ENCODE results near the gene RBP2.
"Not testable (repeated sequence)": the region's sequence is repeated elsewhere in the genome, so short reads cannot be mapped to it uniquely, and the experiment has no call there.

The RBP2 gene

DNA sequence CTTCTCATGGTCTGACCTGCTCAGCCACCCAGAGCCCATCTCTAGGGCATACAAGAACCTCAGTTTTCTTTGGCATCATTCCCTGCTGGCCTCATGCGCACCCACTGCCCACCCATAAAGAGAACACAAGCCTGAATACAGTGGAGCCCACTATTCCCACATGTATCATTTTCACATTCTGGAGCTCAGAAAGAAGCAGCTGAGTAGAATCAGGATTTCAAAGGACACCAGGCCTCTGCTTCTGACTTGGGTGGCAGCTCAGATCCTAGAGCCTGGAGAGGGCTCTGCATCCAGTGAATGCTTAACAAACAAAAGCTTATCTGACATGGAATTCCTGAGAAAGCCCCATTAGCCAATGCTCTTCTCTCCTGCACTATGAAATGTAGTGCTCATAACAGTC, 34.7 kb downstream of the RBP2 start:
- no peak for DNase-seq (ENCODE audit: low spot score)

DNA sequence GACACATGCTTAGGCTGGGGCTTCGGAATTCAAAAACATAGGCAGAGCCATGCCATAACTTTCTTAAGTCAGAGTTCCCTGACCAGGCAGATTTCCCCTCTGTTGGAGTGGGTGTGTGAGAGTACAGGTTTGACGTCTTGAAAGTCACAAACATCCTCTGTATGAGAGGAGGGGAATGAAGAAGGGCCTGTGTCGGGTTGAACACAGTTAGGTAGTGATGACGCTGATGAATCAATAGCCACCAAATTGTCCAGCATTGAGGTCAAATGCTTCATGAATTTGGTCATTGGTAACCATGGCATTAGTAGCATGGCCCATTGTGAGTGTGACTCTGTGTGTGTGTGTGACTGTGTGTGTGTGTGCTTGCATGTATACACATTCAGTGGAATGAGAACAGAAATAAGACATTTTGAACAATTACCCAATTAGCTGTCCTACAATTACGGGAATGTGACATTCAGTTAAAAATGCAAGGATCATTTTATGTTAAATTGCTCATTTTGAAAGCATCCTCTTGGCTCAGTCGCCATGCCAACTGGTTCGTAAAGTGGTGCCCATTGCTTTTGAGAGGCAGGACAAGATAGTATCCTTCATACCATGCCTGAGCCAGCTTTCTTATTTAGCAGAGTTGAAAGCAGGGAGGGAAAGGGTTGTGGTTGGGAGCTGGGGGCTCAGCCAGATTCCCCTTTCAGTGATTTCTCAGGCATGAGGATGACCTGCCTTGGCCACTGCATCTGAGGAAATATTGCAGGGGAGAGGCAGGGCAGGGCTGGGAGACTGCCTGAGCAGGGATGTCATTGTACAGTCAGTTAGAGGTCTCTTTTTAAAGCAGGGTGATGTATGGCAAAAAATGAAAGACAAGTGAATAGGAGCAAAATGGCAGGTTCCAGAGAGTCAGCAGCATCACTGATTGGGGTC, 35.4 kb downstream of the RBP2 start:
- no peak for DNase-seq (ENCODE audit: low spot score)

DNA sequence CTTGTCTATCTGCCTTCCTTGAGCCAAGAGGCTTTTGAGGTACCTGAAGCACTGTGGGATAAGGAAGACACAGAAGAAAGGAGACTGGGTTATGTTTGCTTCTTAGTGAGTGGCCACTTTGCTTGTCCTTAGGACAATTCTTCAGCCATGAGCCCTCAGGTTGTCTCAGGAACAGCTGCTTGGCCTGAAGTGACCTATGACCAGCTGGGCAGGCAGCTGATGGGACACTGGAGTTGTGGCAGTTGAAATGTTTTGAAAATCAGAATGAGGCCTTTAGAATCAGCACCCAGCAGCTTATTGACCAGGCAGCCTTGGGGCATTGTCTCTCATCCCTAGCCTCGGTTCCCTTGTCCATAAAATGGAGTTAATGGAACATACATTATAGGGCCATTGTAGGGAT, 37.0 kb downstream of the RBP2 start:
- DNase-seq (ENCODE audit: low spot score): no peak

DNA sequence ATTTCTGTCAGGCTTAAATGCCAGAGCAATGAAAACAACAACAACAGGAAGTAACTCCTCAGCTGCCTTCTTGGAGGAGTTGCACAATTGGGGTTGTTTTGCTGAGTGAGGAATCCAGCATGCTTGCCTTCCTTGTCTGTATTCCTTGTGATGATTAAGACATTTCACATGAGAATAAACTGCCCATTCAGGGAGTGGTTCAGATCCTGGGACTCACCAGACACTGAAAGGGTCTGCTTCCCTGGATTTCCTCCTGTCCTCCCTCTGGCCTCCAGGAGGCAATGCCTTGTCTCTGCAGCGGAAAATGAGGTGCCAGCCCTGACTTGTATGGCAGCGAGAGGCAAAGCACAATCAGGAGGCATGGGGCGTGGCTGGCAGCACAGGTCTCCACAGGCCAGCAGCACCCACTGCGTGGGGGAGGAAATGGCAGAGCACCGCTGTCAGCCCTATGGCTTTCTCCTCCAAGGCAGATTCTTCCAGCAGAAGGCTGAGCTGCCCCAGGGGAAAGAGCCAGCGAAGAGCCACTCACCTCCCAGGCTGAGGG, 41.5 kb downstream of the RBP2 start:
- DNase-seq (ENCODE audit: low spot score): no peak

DNA sequence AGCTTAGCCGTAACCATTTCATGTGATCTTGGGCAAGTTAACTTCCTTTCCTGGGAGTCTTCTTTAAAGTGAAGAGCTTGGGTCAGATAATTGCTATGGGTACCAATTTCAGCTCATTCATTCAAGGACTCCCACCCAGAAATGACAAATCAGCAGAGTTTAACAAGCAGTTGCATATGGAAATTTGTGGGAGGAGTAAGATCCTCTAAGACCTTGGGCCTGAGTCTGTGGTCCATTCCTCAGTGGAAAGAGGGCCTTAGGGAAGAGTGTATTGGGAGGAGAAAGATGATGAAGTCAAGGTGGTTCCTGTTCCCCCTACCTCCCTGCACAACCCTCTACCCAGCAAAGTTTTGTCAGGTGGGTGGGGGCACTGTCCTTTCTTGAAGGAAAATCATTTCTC, 42.1 kb downstream of the RBP2 start:
- DNase-seq (ENCODE audit: low spot score): no peak

DNA sequence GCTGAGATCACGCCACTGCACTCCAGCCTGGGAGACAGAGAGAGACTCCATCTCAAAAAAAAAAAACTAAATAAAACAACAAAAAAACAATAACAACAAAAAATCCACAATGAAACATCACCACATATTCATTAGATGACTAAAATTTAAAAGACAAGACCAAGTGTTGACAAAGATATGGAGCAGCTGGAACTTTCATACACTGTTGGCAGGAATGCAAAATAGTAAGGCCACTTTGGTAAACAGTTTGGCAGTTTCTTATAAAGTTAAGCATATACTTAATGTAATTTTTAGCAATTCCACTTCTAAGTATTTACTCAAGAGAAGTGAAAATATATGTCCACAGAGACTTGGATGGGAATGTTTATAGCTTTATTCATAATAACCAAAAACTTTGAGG, 43.2 kb downstream of the RBP2 start:
- no peak for DNase-seq (ENCODE audit: low spot score)

DNA sequence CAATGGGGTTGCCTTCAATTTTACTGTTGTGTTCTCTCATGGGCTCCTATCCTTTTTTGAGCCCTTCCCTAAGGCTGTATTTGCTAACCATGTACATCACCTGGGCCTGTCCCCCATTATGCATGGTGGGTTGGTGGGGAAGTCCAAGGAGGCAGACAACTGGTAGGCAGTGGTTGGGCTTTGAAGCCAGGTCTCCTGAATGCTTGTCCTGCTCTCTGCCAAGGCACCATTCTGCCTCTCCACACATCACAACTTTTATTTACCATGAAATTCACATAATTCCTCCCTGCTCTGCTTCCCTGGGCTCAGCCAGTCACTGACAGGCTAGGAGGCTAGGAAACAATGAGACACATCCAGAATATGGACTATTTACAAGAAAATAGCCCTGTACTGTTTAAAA, 45.8 kb downstream of the RBP2 start:
- DNase-seq (ENCODE audit: low spot score): no peak

DNA sequence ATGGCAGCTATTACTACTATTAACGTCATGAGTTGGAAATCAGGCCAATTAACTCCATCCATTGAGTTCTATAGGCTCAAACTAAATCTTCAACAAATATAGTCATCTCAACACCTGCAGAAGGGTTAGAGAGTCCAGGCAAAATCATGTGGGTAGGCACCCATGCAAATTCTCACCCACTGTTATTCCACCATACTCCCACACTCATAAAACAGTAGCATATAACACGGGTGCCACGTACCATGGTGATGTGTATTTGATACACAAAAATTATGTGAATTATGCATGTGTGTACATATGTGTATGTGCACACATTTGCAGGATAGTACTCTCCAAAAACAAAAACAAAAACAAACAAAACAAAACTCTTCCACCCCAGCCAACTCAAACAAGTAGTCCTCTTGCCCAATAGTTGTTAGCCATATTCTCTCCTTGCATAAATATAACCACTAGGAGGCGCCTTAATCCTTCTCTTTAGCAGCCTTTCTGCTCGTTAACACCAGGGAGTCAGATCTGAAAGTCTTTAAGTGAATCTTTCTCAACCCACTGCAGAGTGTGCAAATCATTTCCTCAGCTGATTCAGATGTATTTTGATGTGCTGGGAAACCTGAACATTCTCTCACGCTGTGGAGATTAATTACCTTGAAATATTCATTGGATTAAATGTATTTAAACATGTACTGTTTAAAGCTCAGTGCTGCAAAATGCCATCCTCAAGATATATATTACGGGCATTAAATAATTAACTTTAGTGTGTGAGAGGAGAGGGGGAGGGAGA, 48.8 kb downstream of the RBP2 start:
- peak; percentile 76 for DNase-seq (ENCODE audit: low spot score)

DNA sequence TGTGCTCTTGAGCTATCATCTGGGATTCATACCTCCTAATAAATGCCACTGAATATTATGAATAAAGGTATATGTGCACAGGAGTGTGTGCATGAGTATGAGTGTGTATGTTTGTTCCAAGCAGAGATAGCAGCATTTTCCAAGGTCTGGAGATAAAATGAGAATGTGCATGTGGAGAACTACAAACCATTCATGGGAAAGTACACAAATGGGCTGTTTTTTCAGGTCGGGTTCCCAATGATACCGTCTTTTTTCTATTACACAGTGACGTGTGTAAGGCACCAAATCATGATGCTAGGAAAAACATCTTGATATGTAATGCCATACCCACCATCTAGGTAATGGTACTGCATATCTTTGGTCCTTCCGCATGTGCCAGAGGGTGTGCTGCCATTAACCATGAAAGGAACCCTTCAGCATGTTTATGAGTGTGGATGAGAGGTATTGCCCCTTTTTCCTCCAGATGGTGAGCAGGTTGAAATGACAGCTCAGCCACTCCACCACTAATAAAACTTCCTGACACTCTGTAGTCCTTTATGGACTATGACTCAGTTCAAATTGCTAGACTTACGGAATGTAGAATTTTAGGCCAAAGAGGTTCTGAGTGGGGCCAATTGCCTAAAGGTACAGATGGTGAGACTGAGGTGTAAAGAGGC, 50.4 kb downstream of the RBP2 start:
- DNase-seq (ENCODE audit: low spot score): no peak

DNA sequence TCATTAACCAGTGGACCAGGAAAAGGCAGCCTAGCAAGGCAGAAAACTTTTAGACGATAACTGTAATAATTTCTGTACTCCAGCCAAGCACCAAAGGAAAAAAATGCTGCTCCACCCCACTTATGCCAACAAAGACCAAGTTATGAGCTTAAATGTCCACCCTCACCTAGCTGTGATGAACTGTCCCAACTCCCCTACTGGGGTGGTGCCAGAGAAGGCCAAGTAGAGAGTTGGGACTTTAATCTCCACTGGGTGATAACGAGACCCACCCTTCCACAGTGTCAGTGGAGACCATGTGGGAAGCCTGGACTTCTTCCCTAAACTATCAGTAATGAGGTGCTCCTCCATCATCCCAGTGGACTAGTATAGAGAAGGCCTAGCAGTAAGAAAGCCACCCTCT, 53.1 kb downstream of the RBP2 start:
- no peak for DNase-seq (ENCODE audit: low spot score)

DNA sequence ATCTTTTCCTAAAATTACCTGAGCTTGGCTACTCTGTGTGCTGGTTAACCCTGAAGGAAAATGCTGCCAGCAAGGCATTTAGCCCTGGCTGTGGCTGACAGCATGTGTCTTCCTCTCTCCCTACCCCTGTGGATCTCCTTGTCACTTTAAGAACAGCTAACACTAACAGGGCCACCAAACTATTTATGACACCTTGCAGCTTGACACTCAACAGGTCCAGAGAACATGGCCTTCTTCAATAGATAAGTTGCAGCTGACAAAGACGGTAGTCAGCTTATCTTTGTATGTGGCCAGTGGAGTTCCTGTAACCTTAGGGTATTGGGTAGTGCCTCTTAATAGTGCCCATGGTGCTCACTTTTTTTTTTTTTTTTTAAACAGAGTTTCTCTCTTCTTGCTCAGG, 54.9 kb downstream of the RBP2 start:
- DNase-seq (ENCODE audit: low spot score): no peak

DNA sequence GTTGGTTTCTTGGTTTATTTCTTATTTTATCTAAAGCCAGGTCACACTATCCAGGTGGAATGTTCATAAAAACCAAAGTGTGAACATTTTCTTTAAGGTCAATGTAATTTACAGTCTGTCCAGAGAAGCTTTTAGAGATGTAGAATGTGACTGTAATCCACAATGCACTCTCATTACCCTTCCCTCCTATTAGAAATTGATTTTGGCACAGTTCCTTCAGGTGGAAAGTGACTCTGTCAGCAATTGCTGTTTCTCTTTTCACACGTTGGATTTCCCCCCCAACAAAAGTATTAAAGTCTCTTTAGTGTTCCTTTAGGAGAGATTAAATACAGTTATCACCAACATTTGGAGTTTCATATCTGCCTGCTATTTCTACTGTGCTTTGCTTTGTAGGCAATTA, 55.3 kb downstream of the RBP2 start:
- no peak for DNase-seq (ENCODE audit: low spot score)

DNA sequence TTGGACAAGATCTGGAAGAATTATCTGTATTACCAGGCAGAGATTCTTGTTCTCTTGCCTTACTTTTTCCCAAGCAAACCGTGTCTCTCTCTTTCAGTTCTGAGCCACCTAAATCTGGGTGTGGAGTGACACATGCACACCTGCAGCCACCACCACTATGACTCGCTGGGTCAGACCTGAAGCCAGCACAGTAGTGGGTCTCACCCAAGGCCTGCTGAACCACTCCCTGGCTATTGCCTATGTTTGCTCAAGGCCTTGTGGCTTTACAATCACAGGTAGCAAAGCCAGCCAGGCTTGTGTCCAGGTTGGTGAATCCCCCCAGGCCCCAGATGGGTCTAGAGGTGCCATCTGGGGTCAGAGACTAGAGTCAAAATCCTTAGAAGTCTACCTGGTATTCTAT, 58.2 kb downstream of the RBP2 start:
- no peak for DNase-seq (ENCODE audit: low spot score)

DNA sequence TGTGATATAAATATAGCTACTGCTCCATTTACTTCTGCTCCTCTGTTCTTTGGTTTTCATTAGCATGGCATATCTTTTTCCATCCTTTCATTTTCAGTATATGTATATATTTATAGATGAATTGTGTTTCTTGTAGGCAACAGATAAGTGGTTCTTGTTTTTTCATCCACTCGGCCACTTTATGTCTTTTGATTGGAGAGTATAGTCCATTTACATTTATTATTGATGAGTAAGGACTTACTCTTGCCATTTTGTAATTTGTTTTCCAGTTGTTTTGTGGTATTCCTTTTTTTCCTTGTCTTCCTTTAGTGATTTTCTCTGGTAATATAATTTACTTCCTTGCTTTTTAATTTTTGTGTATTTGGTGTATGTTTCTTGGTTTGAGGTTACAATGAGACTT, 60.0 kb downstream of the RBP2 start:
- no peak for DNase-seq (ENCODE audit: low spot score)

DNA sequence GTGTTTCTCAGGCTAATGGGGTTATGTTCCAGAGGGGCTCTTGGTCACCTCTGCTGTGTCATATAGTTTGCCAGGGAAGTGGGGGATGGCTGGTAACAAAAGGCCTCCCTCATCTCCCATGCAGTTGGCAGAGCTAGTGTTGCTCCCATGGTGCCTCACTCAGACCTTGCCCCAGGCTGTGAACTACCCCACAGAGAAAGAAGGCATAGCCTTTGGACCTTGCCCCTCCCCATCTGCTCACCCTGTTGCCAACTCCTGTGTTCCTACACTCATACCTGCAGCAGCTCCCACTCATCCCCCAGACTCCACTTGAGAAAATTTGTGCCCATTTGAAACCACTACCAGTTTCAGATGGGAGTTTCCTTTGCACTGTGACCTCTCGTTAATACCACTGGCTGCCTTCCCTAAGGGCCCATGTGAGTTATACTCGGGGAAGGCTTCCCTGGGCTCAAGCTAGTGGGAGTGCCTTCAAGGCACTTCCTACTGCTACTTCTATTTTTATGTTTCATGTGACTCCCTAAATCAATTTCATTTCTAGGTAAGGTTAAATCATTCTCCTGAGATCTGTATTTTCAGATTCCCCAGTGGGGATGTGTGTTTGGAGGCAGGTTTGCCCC, 61.6 kb downstream of the RBP2 start:
- DNase-seq (ENCODE audit: low spot score): no peak

DNA sequence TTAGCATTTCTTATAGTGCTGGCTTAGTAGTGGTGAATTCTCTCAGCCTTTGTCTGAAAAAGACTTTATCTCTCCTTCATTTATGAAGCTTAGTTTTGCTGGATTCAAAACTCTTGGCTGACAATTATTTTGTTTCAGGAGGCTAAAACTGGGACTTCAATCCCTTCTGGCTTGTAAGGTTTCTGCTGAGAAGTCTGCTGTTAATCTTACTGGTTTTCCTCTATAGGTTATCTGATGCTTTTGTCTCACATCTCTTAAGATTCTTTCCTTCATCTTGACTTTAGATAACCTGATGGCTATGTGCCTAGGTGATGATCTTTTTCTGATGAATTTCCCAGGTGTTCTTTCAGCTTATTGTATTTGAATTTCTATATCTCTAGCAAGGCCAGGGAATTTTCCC, 63.4 kb downstream of the RBP2 start:
- not testable (repeated sequence) for DNase-seq (ENCODE audit: low spot score)
